Endothelial cell of umbilical vein (primary cell): ENCODE data around the gene CNTNAP2. TPM values are rescaled to one million over a fixed set of nuclear protein-coding genes. Genes with fewer than 3 reads are reported as not detected.

Experiments used
- BruUV-seq: library from RNA; stranded (reverse); fragments of 400-500 nt; replicated peaks from 2 replicates; lab custom pipeline; 2021; lab: Mats Ljungman, UMichigan
- CTCF ChIA-PET: fragments of 300-600, 350-600 bp; sonication (Branson Sonifier 250); formaldehyde crosslinking; loops from one replicate; lab custom pipeline; 2021; ENCODE audit warnings: antibody characterized with exemption, inconsistent platforms; lab: Charles Lee
- POLR2A ChIA-PET: fragments of 300-600, 350-600 bp; sonication (Branson Sonifier 250); formaldehyde crosslinking; loops from one replicate; lab custom pipeline; 2021; ENCODE audit warnings: antibody characterized with exemption, inconsistent platforms; lab: Charles Lee
- DNase-seq: peaks from one replicate; pipeline ENCODE4 v3.0.0-alpha.2; 2011; ENCODE audit warnings: low read depth, low spot score
- FAIRE-seq: peaks from 2 replicates; lab custom pipeline; 2011; peaks lifted over from hg19 to GRCh38; lab: Jason Lieb, UNC
- H2AFZ ChIP-seq: 2 replicates; pipeline ENCODE4 v1.6.0; 2012; ENCODE audit warnings: low read depth, low read length, control low read depth, inconsistent platforms
- H3K27ac ChIP-seq: 2 replicates; pipeline ENCODE4 v1.5.1; 2011; ENCODE audit warnings: low read depth, mild to moderate bottlenecking, control low read depth, low read length, moderate library complexity; ENCODE audit not compliant: insufficient read depth
- H3K27me3 ChIP-seq, 2 experiments: 2 replicates each; pipeline versions ENCODE4 v1.6.0 to v1.6.1; 2011; ENCODE audit warnings: low read length in 2 of 2, mixed read lengths in 1 of 2; ENCODE audit not compliant: control insufficient read depth in 2 of 2, insufficient read depth in 2 of 2
- H3K36me3 ChIP-seq, 2 experiments: 2 replicates in 1 of 2; 3 replicates in 1 of 2; pipeline ENCODE4 v1.5.1; 2011; ENCODE audit warnings: low read length in 2 of 2, mild to moderate bottlenecking in 1 of 2, moderate library complexity in 1 of 2; ENCODE audit not compliant: control insufficient read depth in 2 of 2, insufficient read depth in 2 of 2; ENCODE audit errors: extremely low read depth in 1 of 2
- H3K4me1 ChIP-seq: 3 replicates; pipeline ENCODE4 v1.5.1; 2011; ENCODE audit warnings: mild to moderate bottlenecking, low read length; ENCODE audit not compliant: control insufficient read depth, insufficient read depth; ENCODE audit errors: extremely low read depth
- H3K4me2 ChIP-seq: 2 replicates; pipeline ENCODE4 v1.6.1; 2011; ENCODE audit warnings: low read length, control low read depth, mixed read lengths; ENCODE audit not compliant: insufficient read depth
- H3K4me3 ChIP-seq, 3 experiments: fragments of 200-600 bp in 1 of 3; sonication (generic), shearing (Covaris generic) in 1 of 3; replicated peaks in 1 of 3; 2 replicates each; pipeline ENCODE4 v1.5.1; 2011 to 2016; ENCODE audit warnings: control low read depth in 3 of 3, low read length in 3 of 3, mild to moderate bottlenecking in 2 of 3, inconsistent platforms in 1 of 3, low read depth in 1 of 3, moderate library complexity in 1 of 3; ENCODE audit not compliant: insufficient read depth in 1 of 3
- H3K79me2 ChIP-seq: 2 replicates; pipeline ENCODE4 v1.6.0; 2012; ENCODE audit warnings: low read length, inconsistent platforms; ENCODE audit not compliant: control insufficient read depth, insufficient read depth
- H3K9ac ChIP-seq: replicated peaks from 2 replicates; pipeline ENCODE3; 2011; ENCODE audit warnings: low read length, control low read depth; ENCODE audit not compliant: insufficient read depth; ENCODE audit errors: extremely low read depth
- H3K9me1 ChIP-seq: replicated peaks from 3 replicates; pipeline ENCODE4 v1.6.0; 2011; ENCODE audit warnings: mild to moderate bottlenecking, low read length; ENCODE audit not compliant: control insufficient read depth, insufficient read depth; ENCODE audit errors: extremely low read depth
- H3K9me3 ChIP-seq: replicated peaks from 2 replicates; pipeline ENCODE4 v1.5.1; 2012; ENCODE audit warnings: low read length, inconsistent platforms; ENCODE audit not compliant: control insufficient read depth, insufficient read depth
- H4K20me1 ChIP-seq: replicated peaks from 2 replicates; pipeline ENCODE3; 2011; ENCODE audit warnings: mild to moderate bottlenecking, low read length; ENCODE audit not compliant: control insufficient read depth, insufficient read depth; ENCODE audit errors: extremely low read depth
- EZH2 ChIP-seq: IDR thresholded peaks from 2 replicates; pipeline ENCODE4 v1.6.1; 2012; ENCODE audit warnings: borderline replicate concordance, low read depth, mild to moderate bottlenecking, moderate library complexity, low read length, inconsistent platforms; ENCODE audit not compliant: severe bottlenecking
- FOS ChIP-seq: IDR thresholded peaks from 2 replicates; pipeline ENCODE4 v1.6.1; 2011; ENCODE audit warnings: mild to moderate bottlenecking, low read length, moderate library complexity, borderline replicate concordance; ENCODE audit not compliant: insufficient read depth
- GATA2 ChIP-seq: IDR thresholded peaks from 2 replicates; pipeline ENCODE4 v1.7.0; 2011; ENCODE audit warnings: low read depth, mild to moderate bottlenecking, moderate library complexity, mixed read lengths, low read length; ENCODE audit not compliant: insufficient read length, insufficient read depth
- JUN ChIP-seq: IDR thresholded peaks from 2 replicates; pipeline ENCODE4 v1.6.1; 2011; ENCODE audit warnings: borderline replicate concordance, low read depth; ENCODE audit not compliant: insufficient read length, insufficient read depth
- MYC ChIP-seq: IDR thresholded peaks from one replicate; pipeline ENCODE4 v1.6.1; 2011; ENCODE audit warnings: mild to moderate bottlenecking, low read depth, low read length
- POLR2A ChIP-seq: IDR thresholded peaks from 2 replicates; pipeline ENCODE4 v1.6.1; 2012; ENCODE audit warnings: low read depth, mild to moderate bottlenecking, control low read depth, low read length
- POLR2AphosphoS5 ChIP-seq: IDR thresholded peaks from 2 replicates; pipeline ENCODE4 v1.6.1; 2012; ENCODE audit warnings: low read depth, mild to moderate bottlenecking, control low read depth, low read length, moderate library complexity; ENCODE audit not compliant: insufficient read depth
- dilution Hi-C: fragments of 300-500 bp; cut with MboI; formaldehyde crosslinking; loops from one replicate; pipeline ENCODE4 v1.15.0; 2019; ENCODE audit warnings: low sequenced_read_pairs; ENCODE audit not compliant: extremely low pct_ligation_motif_present
- intact Hi-C: fragments of 100-400 bp; cut with micrococcal nuclease; formaldehyde crosslinking; loops from one replicate; pipeline ENCODE4 v1.10.0; 2022
- polyA plus RNA-seq, 4 experiments: library from polyadenylated mRNA; depleted of rRNA in 3 of 4; stranded (reverse) in 3 of 4; unstranded in 1 of 4; fragments of >200 nt; gene quantifications; 2 replicates each; pipeline versions ENCODE4 v1.2.1 to v1.2.3, GENCODE V29; 2011 to 2012; ENCODE audit warnings: missing spikeins in 1 of 4
- total RNA-seq: library from RNA; stranded (reverse); gene quantifications from 2 replicates; pipeline ENCODE4 v1.2.3, GENCODE V29; 2021
- TF ChIP-seq, protein P1 (sequence below), 2 donors: IDR thresholded peaks; 1 replicate in 1 of 2; 2 replicates in 1 of 2; pipeline ENCODE4 v1.5.1; 2011; ENCODE audit warnings: low read length in 2 of 2, mild to moderate bottlenecking in 2 of 2, moderate library complexity in 2 of 2, control low read depth in 1 of 2, inconsistent platforms in 1 of 2, low read depth in 1 of 2; ENCODE audit not compliant: insufficient read depth in 1 of 2; ENCODE audit errors: extremely low read depth in 1 of 2
- TF ChIP-seq, protein P2 (sequence below): IDR thresholded peaks from 2 replicates; pipeline ENCODE4 v1.6.1; 2011; ENCODE audit not compliant: insufficient read depth, insufficient read length

CNTNAP2 gene
- total and polyA plus RNA-seq, 2 donors (not counting 3 experiments of a cell fraction or from before 2014, with no cell fraction given) = not detected

DNA sequence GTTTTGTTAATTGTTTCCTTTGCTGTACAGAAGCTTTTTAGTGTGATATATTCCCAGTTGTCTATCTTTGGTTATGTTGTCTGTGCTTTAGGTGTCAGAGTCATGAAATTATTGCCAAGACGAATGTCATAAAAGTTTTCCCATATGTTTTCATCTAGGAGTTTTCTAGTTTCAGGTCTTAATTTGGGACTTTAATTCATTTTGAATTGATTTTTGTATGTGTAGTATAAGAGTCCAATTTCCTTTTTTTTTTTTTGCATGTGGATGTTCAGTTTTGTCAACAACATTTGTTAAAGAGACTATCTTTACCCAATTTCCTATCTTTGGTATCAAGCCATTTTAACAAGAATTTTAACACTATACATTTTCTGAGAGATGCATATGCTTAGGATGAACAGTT, 432.2 kb downstream of the CNTNAP2 start:
- no peak for FAIRE-seq
- DNase-seq = no peak

DNA sequence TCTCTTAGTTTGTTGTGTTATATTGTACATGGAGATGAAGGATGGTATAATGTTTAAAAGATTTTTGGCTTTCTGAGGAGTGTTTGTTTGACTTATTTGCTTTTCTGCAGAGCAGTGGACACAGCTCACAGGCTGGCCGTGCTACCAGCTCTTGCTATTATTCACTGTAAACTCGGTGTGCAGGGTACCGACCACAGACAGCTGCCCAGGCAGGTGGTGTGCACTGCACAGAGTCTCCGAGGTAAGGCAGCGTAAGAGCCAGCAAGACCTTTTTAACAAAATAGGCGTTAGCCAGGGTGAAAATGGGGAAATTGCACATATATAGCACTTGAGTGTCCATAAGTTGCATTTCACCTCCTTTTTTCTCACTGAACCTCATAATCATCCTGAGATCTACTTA, 438.0 kb downstream of the CNTNAP2 start:
- no peak overlapping the region for H3K4me3 ChIP-seq
- H2AFZ ChIP-seq = no peak overlapping the region
- dilution Hi-C loops = no loop called here
- no peaks in the 10 kb centered on the region for H3K9me1 ChIP-seq
- no peak for FAIRE-seq
- TF ChIP-seq GATA2 (no peak), MYC (no peak), EZH2 (no peak), POLR2AphosphoS5 (no peak), POLR2A (no peak), FOS (no peak), JUN (no peak)
- TF ChIP-seq, protein P1, sequence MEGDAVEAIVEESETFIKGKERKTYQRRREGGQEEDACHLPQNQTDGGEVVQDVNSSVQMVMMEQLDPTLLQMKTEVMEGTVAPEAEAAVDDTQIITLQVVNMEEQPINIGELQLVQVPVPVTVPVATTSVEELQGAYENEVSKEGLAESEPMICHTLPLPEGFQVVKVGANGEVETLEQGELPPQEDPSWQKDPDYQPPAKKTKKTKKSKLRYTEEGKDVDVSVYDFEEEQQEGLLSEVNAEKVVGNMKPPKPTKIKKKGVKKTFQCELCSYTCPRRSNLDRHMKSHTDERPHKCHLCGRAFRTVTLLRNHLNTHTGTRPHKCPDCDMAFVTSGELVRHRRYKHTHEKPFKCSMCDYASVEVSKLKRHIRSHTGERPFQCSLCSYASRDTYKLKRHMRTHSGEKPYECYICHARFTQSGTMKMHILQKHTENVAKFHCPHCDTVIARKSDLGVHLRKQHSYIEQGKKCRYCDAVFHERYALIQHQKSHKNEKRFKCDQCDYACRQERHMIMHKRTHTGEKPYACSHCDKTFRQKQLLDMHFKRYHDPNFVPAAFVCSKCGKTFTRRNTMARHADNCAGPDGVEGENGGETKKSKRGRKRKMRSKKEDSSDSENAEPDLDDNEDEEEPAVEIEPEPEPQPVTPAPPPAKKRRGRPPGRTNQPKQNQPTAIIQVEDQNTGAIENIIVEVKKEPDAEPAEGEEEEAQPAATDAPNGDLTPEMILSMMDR (IDR thresholded peaks at IDR 0.05; ENCODE audit: extremely low read depth in 1 of 2, insufficient read depth in 1 of 2, low read depth in 1 of 2, low read length in 2 of 2) = no peak
- TF ChIP-seq, protein P2, sequence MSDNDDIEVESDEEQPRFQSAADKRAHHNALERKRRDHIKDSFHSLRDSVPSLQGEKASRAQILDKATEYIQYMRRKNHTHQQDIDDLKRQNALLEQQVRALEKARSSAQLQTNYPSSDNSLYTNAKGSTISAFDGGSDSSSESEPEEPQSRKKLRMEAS = no peak
- intact Hi-C loops = no loop called here
- ChIA-PET CTCF (no interaction called here), POLR2A (no interaction called here)
- DNase-seq = no peak
- H3K4me1 ChIP-seq = no peaks in the 10 kb centered on the region
- no peaks in the 10 kb centered on the region for H3K27me3 ChIP-seq
- no peaks in the 10 kb centered on the region for H4K20me1 ChIP-seq
- H3K4me2 ChIP-seq = no peak overlapping the region
- H3K36me3 ChIP-seq = no peaks in the 10 kb centered on the region
- no peak overlapping the region for H3K27ac ChIP-seq
- H3K9me3 ChIP-seq = peaks cover 6% of the 10 kb centered on the region
- H3K79me2 ChIP-seq = no peaks in the 10 kb centered on the region
- H3K9ac ChIP-seq = no peak overlapping the region
- BruUV-seq = no TSS peak

More for the DNA sequence above, 432.2 kb downstream of the CNTNAP2 start:
- Histone ChIP-seq H3K9ac (no peak overlapping the region), H3K27me3 (no peaks in the 10 kb centered on the region), H3K9me1 (no peaks in the 10 kb centered on the region), H4K20me1 (no peaks in the 10 kb centered on the region), H3K9me3 (peaks cover 7% of the 10 kb centered on the region), H3K4me1 (no peaks in the 10 kb centered on the region), H3K4me3 (no peak overlapping the region), H3K27ac (no peak overlapping the region), H2AFZ (no peak overlapping the region), H3K36me3 (no peaks in the 10 kb centered on the region), H3K79me2 (no peaks in the 10 kb centered on the region), H3K4me2 (no peak overlapping the region)
- TF ChIP-seq, protein P2 = no peak
- TF ChIP-seq JUN (no peak), POLR2A (no peak), MYC (no peak), GATA2 (no peak)
- dilution Hi-C loops (no loop called here), intact Hi-C loops (no loop called here)
- CTCF ChIA-PET = no interaction called here
- POLR2A ChIA-PET = no interaction called here
- BruUV-seq = no TSS peak
